ENCODE measurements around the gene HNRNPA2B1. TPM values are rescaled to one million over a fixed set of nuclear protein-coding genes. Genes with fewer than 3 reads are reported as not detected.
A peak's percentile ranks its signal among the peaks of the same experiment; 100 is the strongest.
"Not testable (repeated sequence)": the region's sequence is repeated elsewhere in the genome, so short reads cannot be mapped to it uniquely, and the experiment has no call there.

Gene HNRNPA2B1
- total RNA-seq, 2 experiments from 2014 or later: 258 to 1,090 TPM

- Histone ChIP-seq H3K9me3 (ENCODE audit: low read length) (no peaks in the 10 kb centered on the region), H3K27ac (ENCODE audit: low read depth, low read length, poor library complexity, severe bottlenecking) (no peak overlapping the region), H3K79me2 (ENCODE audit: insufficient read depth, low read depth, low read length) (peaks cover 99% of the 10 kb centered on the region), H3K36me3 (ENCODE audit: insufficient read depth, low read length) (peaks cover 100% of the 10 kb centered on the region), H2AFZ (ENCODE audit: low read length) (no peak overlapping the region), H4K20me1 (ENCODE audit: insufficient read depth, low read length) (peaks cover 87% of the 10 kb centered on the region), H3K4me1 (ENCODE audit: insufficient read depth, low read length, poor library complexity, severe bottlenecking) (peaks cover 54% of the 10 kb centered on the region), H3K4me2 (ENCODE audit: low read length) (peak overlapping the region; percentile 93), H3K9me2 (ENCODE audit: insufficient read depth, low read length) (no peaks in the 10 kb centered on the region), H3K4me3 (ENCODE audit: low read depth, low read length, poor library complexity, severe bottlenecking) (peak overlapping the region; percentile 10)
- ChIA-PET CTCF (ENCODE audit: unreplicated experiment) (no interaction called here), POLR2A (interaction anchor here (0.6 to 1.0 kb wide), 3 partner anchors 17 to 85 kb away, joined by 4 to 6 read pairs (median 4); partner anchors contain the start of gene NFE2L3)
- TF ChIP-seq EZH2phosphoT487 (IDR thresholded peaks at IDR 0.05; ENCODE audit: borderline replicate concordance, low read depth, low read length): no peak
- TF ChIP-seq, protein P1, sequence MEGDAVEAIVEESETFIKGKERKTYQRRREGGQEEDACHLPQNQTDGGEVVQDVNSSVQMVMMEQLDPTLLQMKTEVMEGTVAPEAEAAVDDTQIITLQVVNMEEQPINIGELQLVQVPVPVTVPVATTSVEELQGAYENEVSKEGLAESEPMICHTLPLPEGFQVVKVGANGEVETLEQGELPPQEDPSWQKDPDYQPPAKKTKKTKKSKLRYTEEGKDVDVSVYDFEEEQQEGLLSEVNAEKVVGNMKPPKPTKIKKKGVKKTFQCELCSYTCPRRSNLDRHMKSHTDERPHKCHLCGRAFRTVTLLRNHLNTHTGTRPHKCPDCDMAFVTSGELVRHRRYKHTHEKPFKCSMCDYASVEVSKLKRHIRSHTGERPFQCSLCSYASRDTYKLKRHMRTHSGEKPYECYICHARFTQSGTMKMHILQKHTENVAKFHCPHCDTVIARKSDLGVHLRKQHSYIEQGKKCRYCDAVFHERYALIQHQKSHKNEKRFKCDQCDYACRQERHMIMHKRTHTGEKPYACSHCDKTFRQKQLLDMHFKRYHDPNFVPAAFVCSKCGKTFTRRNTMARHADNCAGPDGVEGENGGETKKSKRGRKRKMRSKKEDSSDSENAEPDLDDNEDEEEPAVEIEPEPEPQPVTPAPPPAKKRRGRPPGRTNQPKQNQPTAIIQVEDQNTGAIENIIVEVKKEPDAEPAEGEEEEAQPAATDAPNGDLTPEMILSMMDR (conservative IDR thresholded peaks at IDR 0.05; ENCODE audit: low read length): no peak
- BruUV-seq (replicated peaks): no TSS peak
- intact Hi-C loops (cut with micrococcal nuclease; ENCODE audit: unreplicated experiment): no loop called here
- DNase-seq (ENCODE audit: low spot score): no peak
These were observed 5.4 kb downstream of the HNRNPA2B1 start for GRCh38 chr7:26195182-26195581.

DNA sequence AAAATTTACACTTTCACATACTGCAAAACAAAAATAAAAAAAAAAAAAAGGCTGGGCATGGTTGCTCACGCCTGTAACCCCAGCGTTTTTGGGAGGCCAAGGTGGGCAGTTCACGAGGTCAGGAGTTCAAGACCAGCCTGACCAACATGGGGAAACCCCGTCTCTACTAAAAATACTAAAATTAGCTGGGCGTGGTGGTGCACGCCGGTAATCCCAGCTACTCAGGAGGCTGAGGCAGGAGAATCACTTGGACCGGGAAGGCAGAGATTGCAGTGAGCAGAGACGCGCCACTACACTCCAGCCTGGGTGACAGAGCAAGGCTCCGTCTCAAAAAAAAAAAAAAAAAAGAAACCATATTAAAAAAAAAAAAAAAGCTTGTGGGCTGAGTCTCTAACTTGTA, 5.8 kb downstream of the HNRNPA2B1 start:
- POLR2A ChIA-PET: interaction anchor here (0.6 to 4.2 kb wide), 5 partner anchors 10 to 103 kb away, joined by 3 to 17 read pairs (median 4); partner anchors contain the start of gene NFE2L3
- H2AFZ ChIP-seq (ENCODE audit: low read length); H3K4me3 ChIP-seq (ENCODE audit: low read depth, low read length, poor library complexity, severe bottlenecking); H3K9me2 ChIP-seq (ENCODE audit: insufficient read depth, low read length); DNase-seq (ENCODE audit: low spot score); H3K27ac ChIP-seq (ENCODE audit: low read depth, low read length, poor library complexity, severe bottlenecking); intact Hi-C loops (cut with micrococcal nuclease; ENCODE audit: unreplicated experiment); H3K9me3 ChIP-seq (ENCODE audit: low read length); CTCF ChIA-PET (ENCODE audit: unreplicated experiment); BruUV-seq (replicated peaks); H3K4me2 ChIP-seq (ENCODE audit: low read length): not testable (repeated sequence)
- H3K79me2 ChIP-seq (ENCODE audit: insufficient read depth, low read depth, low read length): peaks cover 99% of the 10 kb centered on the region
- peaks cover 85% of the 10 kb centered on the region for H4K20me1 ChIP-seq (ENCODE audit: insufficient read depth, low read length)
- H3K4me1 ChIP-seq (ENCODE audit: insufficient read depth, low read length, poor library complexity, severe bottlenecking): peaks cover 54% of the 10 kb centered on the region
- H3K36me3 ChIP-seq (ENCODE audit: insufficient read depth, low read length): peaks cover 100% of the 10 kb centered on the region

DNA sequence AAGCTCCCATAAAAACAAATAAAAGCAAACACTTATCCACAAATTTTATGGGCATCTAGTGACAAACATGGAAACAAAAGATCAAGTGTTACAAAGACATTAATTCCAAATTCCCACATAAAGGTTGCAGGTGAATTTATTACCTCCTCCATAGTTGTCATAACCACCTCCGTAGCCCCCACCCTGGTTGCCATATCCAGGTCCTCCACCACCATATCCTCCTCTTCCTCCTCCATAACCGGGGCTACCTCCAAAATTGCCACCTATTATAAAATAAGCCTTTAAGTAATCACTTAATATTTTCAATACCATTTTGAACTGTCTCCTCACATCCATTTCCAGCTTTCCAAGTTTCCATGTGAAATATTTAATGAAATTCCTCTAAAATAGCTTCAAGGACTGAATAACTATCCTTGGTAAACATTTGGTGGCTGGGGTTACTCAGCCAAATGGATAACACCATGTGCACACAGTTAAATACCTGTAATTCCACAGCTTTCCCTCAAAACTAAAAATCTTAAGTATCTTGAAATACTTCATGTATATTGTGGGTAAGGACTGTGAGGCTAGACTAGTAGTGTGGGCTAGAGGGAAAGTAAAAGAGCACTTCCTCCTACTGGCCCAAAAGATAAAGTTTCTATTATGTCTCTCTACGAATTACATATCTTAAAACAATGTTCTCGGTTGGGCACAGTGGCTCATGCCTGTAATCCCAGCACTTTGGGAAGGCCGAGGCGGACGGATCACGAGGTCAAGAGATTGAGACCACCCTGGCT, 6.9 kb downstream of the HNRNPA2B1 start:
- Histone ChIP-seq H3K36me3 (ENCODE audit: insufficient read depth, low read length) (peaks cover 100% of the 10 kb centered on the region), H3K9me2 (ENCODE audit: insufficient read depth, low read length) (no peaks in the 10 kb centered on the region), H3K79me2 (ENCODE audit: insufficient read depth, low read depth, low read length) (peaks cover 95% of the 10 kb centered on the region), H3K9me3 (ENCODE audit: low read length) (no peaks in the 10 kb centered on the region), H3K4me3 (ENCODE audit: low read depth, low read length, poor library complexity, severe bottlenecking) (no peak overlapping the region), H3K4me2 (ENCODE audit: low read length) (peak overlapping the region; percentile 8), H4K20me1 (ENCODE audit: insufficient read depth, low read length) (peaks cover 84% of the 10 kb centered on the region), H2AFZ (ENCODE audit: low read length) (no peak overlapping the region), H3K27ac (ENCODE audit: low read depth, low read length, poor library complexity, severe bottlenecking) (no peak overlapping the region), H3K4me1 (ENCODE audit: insufficient read depth, low read length, poor library complexity, severe bottlenecking) (peaks cover 63% of the 10 kb centered on the region)
- POLR2A ChIA-PET: interaction anchor here (0.6 to 4.2 kb wide), 4 partner anchors 11 to 286 kb away, joined by 3 to 17 read pairs (median 4); no protein-coding TSS in a partner anchor
- intact Hi-C loops (cut with micrococcal nuclease; ENCODE audit: unreplicated experiment): no loop called here
- CTCF ChIA-PET (ENCODE audit: unreplicated experiment): no interaction called here
- no peak for TF ChIP-seq EZH2phosphoT487 (IDR thresholded peaks at IDR 0.05; ENCODE audit: borderline replicate concordance, low read depth, low read length)
- TF ChIP-seq, protein P1 (conservative IDR thresholded peaks at IDR 0.05; ENCODE audit: low read length): no peak
- DNase-seq (ENCODE audit: low spot score): no peak
- no TSS peak for BruUV-seq (replicated peaks)

All from OCI-LY7 (cell line).